Neuronal stem cell (in vitro differentiated cells): ENCODE data around the gene KY.

Source experiments
- DNase-seq: peaks from one replicate; pipeline ENCODE4 v3.0.0-alpha.2; 2013; ENCODE audit warnings: low spot score
- H2AFZ ChIP-seq: one replicate; pipeline ENCODE4 v1.6.1; 2013; ENCODE audit warnings: mild to moderate bottlenecking, low read length, inconsistent platforms
- H2AK5ac ChIP-seq: 2 replicates; pipeline ENCODE4 v1.6.1; 2013; ENCODE audit warnings: low read depth, mild to moderate bottlenecking, inconsistent platforms, low read length, moderate library complexity, mixed read lengths
- H2BK120ac ChIP-seq: 2 replicates; pipeline ENCODE4 v1.6.1; 2013; ENCODE audit warnings: low read depth, mild to moderate bottlenecking, inconsistent platforms, low read length, moderate library complexity, mixed read lengths
- H2BK12ac ChIP-seq: one replicate; pipeline ENCODE4 v1.6.1; 2013; ENCODE audit warnings: low read length, inconsistent platforms
- H2BK15ac ChIP-seq: 2 replicates; pipeline ENCODE4 v1.6.1; 2013; ENCODE audit warnings: mild to moderate bottlenecking, low read length, inconsistent platforms, mixed read lengths
- H2BK5ac ChIP-seq: one replicate; pipeline ENCODE4 v1.6.1; 2013; ENCODE audit warnings: inconsistent platforms, mild to moderate bottlenecking, low read length, moderate library complexity
- H3K14ac ChIP-seq: one replicate; pipeline ENCODE4 v1.6.1; 2013; ENCODE audit warnings: low read length, inconsistent platforms
- H3K18ac ChIP-seq: 2 replicates; pipeline ENCODE4 v1.6.1; 2013; ENCODE audit warnings: low read length, inconsistent platforms
- H3K23ac ChIP-seq: 2 replicates; pipeline ENCODE4 v1.6.1; 2013; ENCODE audit warnings: low read depth, mild to moderate bottlenecking, mixed read lengths, low read length, inconsistent platforms; ENCODE audit not compliant: poor library complexity
- H3K27ac ChIP-seq: replicated peaks from 3 replicates; pipeline ENCODE4 v1.5.1; 2013; ENCODE audit warnings: low read length, inconsistent platforms
- H3K27me3 ChIP-seq, 3 experiments: 2 replicates each; pipeline ENCODE4 v1.6.1; 2013; ENCODE audit warnings: low read length in 3 of 3, mild to moderate bottlenecking in 2 of 3, inconsistent platforms in 1 of 3, low read depth in 1 of 3, mixed read lengths in 1 of 3, moderate library complexity in 1 of 3; ENCODE audit not compliant: control insufficient read depth in 3 of 3, insufficient read depth in 3 of 3
- H3K36me3 ChIP-seq, 2 donors: replicated peaks in 1 of 2; 2 replicates each; pipeline ENCODE4 v1.6.1; 2013; ENCODE audit warnings: low read length in 2 of 2; ENCODE audit not compliant: control insufficient read depth in 2 of 2, insufficient read depth in 2 of 2
- H3K4ac ChIP-seq: 2 replicates; pipeline ENCODE4 v1.6.1; 2013; ENCODE audit warnings: inconsistent platforms, mild to moderate bottlenecking, low read length, moderate library complexity
- H3K4me1 ChIP-seq, 2 donors: 1 replicate in 1 of 2; 2 replicates in 1 of 2; pipeline ENCODE4 v1.6.1; 2013; ENCODE audit warnings: low read length in 2 of 2, low read depth in 1 of 2; ENCODE audit not compliant: control insufficient read depth in 2 of 2, insufficient read depth in 1 of 2
- H3K4me2 ChIP-seq: one replicate; pipeline ENCODE4 v1.6.1; 2013; ENCODE audit warnings: mild to moderate bottlenecking, low read length, inconsistent platforms; ENCODE audit not compliant: insufficient read depth, poor library complexity, severe bottlenecking
- H3K4me3 ChIP-seq, 2 donors: 2 replicates each; pipeline ENCODE4 v1.5.1; 2013; ENCODE audit warnings: low read length in 2 of 2, mild to moderate bottlenecking in 2 of 2, inconsistent platforms in 1 of 2, moderate library complexity in 1 of 2
- H3K79me1 ChIP-seq: one replicate; pipeline ENCODE4 v1.6.1; 2013; ENCODE audit warnings: low read depth, mild to moderate bottlenecking, inconsistent platforms, low read length, moderate library complexity
- H3K9ac ChIP-seq: one replicate; pipeline ENCODE4 v1.6.1; 2013; ENCODE audit warnings: mild to moderate bottlenecking, low read depth, low read length, inconsistent platforms; ENCODE audit not compliant: poor library complexity
- H3K9me3 ChIP-seq, 2 donors: replicated peaks in 1 of 2; 2 replicates each; pipeline versions ENCODE3 to v1.6.1; 2013; ENCODE audit warnings: low read length in 2 of 2, mild to moderate bottlenecking in 2 of 2, inconsistent platforms in 1 of 2, low read depth in 1 of 2, mixed read lengths in 1 of 2, moderate library complexity in 1 of 2; ENCODE audit not compliant: control insufficient read depth in 2 of 2, insufficient read depth in 1 of 2
- H4K8ac ChIP-seq: one replicate; pipeline ENCODE4 v1.6.1; 2013; ENCODE audit warnings: low read depth, mild to moderate bottlenecking, inconsistent platforms, low read length, moderate library complexity
- H4K91ac ChIP-seq: one replicate; pipeline ENCODE4 v1.6.1; 2013; ENCODE audit warnings: low read length, low read depth, mild to moderate bottlenecking, inconsistent platforms; ENCODE audit not compliant: poor library complexity
- WGBS, 2 donors: extraction: QIAGEN DNeasy Blood & Tissue Kit; methylation state at CpG; one replicate each; pipeline ENCODE4 v1.1.7; 2013; ENCODE audit warnings: missing lambda C conversion rate in 2 of 2, mixed read lengths in 1 of 2; ENCODE audit not compliant: insufficient read length in 2 of 2, insufficient replicate concordance in 1 of 2; ENCODE audit errors: extremely low coverage in 2 of 2; 5-methylcytosine and 5-hydroxymethylcytosine counted together

KY gene

GRCh38 chr3:134685929-134686802 lies 35.3 kb upstream of the KY start:
- Histone ChIP-seq H2BK15ac (no peak overlapping the region), H3K18ac (peak overlapping the region; percentile 30), H3K4me3 (no peak overlapping the region), H3K4me2 (no peak overlapping the region), H2AK5ac (no peak overlapping the region), H3K79me1 (no peaks in the 10 kb centered on the region), H4K8ac (no peak overlapping the region), H4K91ac (no peak overlapping the region), H3K4ac (no peak overlapping the region), H2BK12ac (no peak overlapping the region), H2BK120ac (no peak overlapping the region), H2AFZ (no peak overlapping the region), H3K9ac (no peak overlapping the region), H3K9me3 (no peaks in the 10 kb centered on the region), H3K27me3 (no peaks in the 10 kb centered on the region), H3K23ac (peak overlapping the region; percentile 21), H3K4me1 (peaks cover 0 to 2% of the 10 kb centered on the region in 2 donors), H3K27ac (no peak overlapping the region), H3K14ac (no peak overlapping the region), H3K36me3 (no peaks in the 10 kb centered on the region), H2BK5ac (no peak overlapping the region)
- no CpG with 5 or more reads among the region's 7 CpGs for WGBS, 2 donors
- no peak for DNase-seq

DNA sequence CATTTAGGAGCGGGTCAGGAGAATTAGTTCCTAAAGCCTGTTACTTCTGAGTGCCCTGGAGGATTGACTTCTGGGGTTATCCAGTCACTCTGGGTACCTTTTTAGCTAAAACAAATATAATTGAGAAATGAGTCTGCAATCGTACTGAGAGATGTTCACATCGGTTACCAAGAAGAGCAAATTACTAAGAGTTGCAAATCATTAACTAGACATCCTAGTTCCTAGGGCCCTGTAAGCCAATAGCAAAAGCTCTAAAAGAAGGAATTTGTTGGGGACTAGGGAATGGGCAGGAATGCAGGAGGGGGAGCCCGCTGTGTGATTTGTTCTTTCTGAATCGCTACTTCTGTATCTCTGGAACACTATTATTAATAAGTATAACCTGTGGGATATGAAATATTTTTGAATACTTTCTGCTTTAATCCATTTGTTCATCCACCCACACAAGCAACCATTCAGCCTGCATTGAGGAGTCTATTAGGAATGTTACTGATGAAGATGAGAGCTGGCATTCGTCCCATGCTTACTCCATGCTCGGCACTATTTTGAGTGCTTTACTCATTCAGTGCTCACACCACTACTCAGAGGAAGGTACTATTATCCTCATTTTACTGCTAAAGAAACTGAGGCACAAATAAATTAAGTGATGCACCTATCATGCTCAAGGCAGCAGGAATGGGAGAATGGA lies 31.5 kb upstream of the KY start:
- no peak overlapping the region for H2BK12ac ChIP-seq
- H3K18ac ChIP-seq: no peak overlapping the region
- H3K9me3 ChIP-seq: no peaks in the 10 kb centered on the region
- no peak overlapping the region for H3K27ac ChIP-seq
- no peaks in the 10 kb centered on the region for H3K79me1 ChIP-seq
- no peak overlapping the region for H3K23ac ChIP-seq
- DNase-seq: no peak
- no peak overlapping the region for H4K91ac ChIP-seq
- no peak overlapping the region for H2AK5ac ChIP-seq
- H3K36me3 ChIP-seq: no peaks in the 10 kb centered on the region
- peaks cover 0 to 10% of the 10 kb centered on the region in 2 donors for H3K4me1 ChIP-seq
- no peak overlapping the region for H3K14ac ChIP-seq
- WGBS, 2 donors: no CpG with 5 or more reads among the region's 7 CpGs
- no peak overlapping the region for H3K4me3 ChIP-seq
- no peak overlapping the region for H2BK120ac ChIP-seq
- no peak overlapping the region for H2BK5ac ChIP-seq
- H2AFZ ChIP-seq: no peak overlapping the region
- H3K9ac ChIP-seq: no peak overlapping the region
- H3K4ac ChIP-seq: no peak overlapping the region
- H2BK15ac ChIP-seq: no peak overlapping the region
- no peak overlapping the region for H3K4me2 ChIP-seq
- H4K8ac ChIP-seq: no peak overlapping the region
- H3K27me3 ChIP-seq: no peaks in the 10 kb centered on the region

DNA sequence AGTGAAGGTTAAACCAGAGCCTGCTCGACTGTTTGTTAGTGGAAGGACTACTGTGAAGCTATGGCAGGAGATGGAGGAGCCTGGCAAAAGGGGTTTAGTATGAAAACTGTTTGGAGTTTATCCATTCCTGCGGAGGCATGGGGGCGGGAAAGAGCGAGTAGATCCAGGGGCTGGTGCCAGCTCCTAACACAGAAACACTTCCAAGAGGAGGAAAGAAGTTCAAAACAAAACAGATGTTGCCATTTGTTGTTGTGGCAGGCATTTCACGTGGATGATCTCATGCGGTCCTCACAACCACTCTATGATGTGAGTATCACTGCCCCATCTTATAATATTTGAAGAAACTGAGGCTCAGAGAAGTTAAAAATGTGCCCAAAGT lies 30.7 kb upstream of the KY start:
- no peak overlapping the region for H3K27ac ChIP-seq
- H3K14ac ChIP-seq: no peak overlapping the region
- H3K27me3 ChIP-seq: no peaks in the 10 kb centered on the region
- no peak overlapping the region for H3K23ac ChIP-seq
- no peak overlapping the region for H3K4me2 ChIP-seq
- no peak overlapping the region for H2BK5ac ChIP-seq
- H3K4ac ChIP-seq: no peak overlapping the region
- no CpG with 5 or more reads among the region's 6 CpGs for WGBS, 2 donors
- no peak overlapping the region for H4K8ac ChIP-seq
- no peak overlapping the region for H3K4me3 ChIP-seq
- no peaks in the 10 kb centered on the region for H3K79me1 ChIP-seq
- no peak overlapping the region for H3K18ac ChIP-seq
- no peak overlapping the region for H4K91ac ChIP-seq
- H2BK12ac ChIP-seq: no peak overlapping the region
- no peak overlapping the region for H2BK120ac ChIP-seq
- H3K36me3 ChIP-seq: no peaks in the 10 kb centered on the region
- no peak overlapping the region for H2AFZ ChIP-seq
- H3K9me3 ChIP-seq: no peaks in the 10 kb centered on the region
- no peak overlapping the region for H2AK5ac ChIP-seq
- peaks cover 0 to 10% of the 10 kb centered on the region in 2 donors for H3K4me1 ChIP-seq
- no peak overlapping the region for H2BK15ac ChIP-seq
- H3K9ac ChIP-seq: no peak overlapping the region
- DNase-seq: no peak

DNA sequence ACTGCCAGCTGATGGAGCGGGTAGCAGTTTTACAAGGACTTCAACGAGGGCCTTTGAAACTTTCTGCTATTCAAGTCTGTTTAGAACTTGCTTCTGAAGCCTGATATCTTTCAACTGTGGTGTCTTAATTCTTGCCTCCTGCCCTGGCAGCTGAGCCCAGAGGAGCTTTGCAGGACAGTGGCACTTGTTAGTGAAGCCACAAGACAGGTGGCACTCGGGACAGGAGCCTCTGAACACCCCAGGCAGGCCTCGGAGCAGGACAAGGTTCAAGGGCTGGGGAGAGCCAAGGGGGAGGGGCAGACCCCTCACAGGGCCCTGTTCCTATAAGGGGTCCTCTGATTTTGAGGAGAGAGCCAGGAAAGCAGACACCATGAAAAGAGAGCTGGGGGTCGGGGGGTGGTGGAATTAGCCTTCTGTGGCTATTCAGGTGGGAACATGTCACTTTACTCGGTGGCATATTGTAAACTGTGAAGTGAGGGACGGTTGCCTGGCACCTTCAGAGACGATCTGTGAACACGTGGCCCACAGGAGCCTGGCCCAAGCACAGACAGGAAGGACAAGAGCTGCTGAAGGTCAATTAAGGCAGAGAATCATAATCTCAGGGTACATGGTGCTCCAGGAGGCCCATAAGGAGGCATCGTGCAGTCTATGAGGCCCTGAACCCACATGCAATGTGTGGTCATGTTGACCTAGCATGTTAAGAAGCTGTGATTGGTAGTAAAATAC lies 30.1 kb upstream of the KY start:
- no peak overlapping the region for H3K9ac ChIP-seq
- peak overlapping the region; percentile 50 for H3K18ac ChIP-seq
- no peak overlapping the region for H2AFZ ChIP-seq
- no peak overlapping the region for H2BK15ac ChIP-seq
- no peak overlapping the region for H3K23ac ChIP-seq
- no peak overlapping the region for H4K8ac ChIP-seq
- H3K9me3 ChIP-seq: no peaks in the 10 kb centered on the region
- no peaks in the 10 kb centered on the region for H3K27me3 ChIP-seq
- DNase-seq: no peak
- no peak overlapping the region for H2BK5ac ChIP-seq
- no peaks in the 10 kb centered on the region for H3K79me1 ChIP-seq
- no peak overlapping the region for H2BK120ac ChIP-seq
- H3K14ac ChIP-seq: no peak overlapping the region
- H3K27ac ChIP-seq: peak overlapping the region; percentile 60
- H2AK5ac ChIP-seq: no peak overlapping the region
- no CpG with 5 or more reads among the region's 10 CpGs for WGBS, 2 donors
- H3K4me3 ChIP-seq: no peak overlapping the region
- H4K91ac ChIP-seq: no peak overlapping the region
- no peak overlapping the region for H3K4me2 ChIP-seq
- peaks cover 0 to 10% of the 10 kb centered on the region in 2 donors for H3K4me1 ChIP-seq
- no peak overlapping the region for H3K4ac ChIP-seq
- H3K36me3 ChIP-seq: no peaks in the 10 kb centered on the region
- peak overlapping the region; percentile 14 for H2BK12ac ChIP-seq
